ENCODE measurements around the gene REPS1.

Gene REPS1

GRCh38 chr6:138972226-138972665, 15.8 kb downstream of the REPS1 start:
- ChIA-PET POLR2A (ENCODE audit: low non-redundant PET) (no interaction called here), CTCF (interaction anchor here (1.0 kb wide), 1 partner anchor 156 kb away, joined by 3 read pairs; no protein-coding TSS in a partner anchor)
- no peak for TF ChIP-seq CTCF (conservative IDR thresholded peaks at IDR 0.05; ENCODE audit: low read depth)
- no peak for DNase-seq (ENCODE audit: low spot score)
- H3K27ac ChIP-seq = no peak overlapping the region

GRCh38 chr6:138971601-138972000, 16.5 kb downstream of the REPS1 start:
- DNase-seq (ENCODE audit: low spot score) = no peak
- H3K27ac ChIP-seq = no peak overlapping the region; the same call in 1 of the 2 replicates
- no peak for TF ChIP-seq CTCF (conservative IDR thresholded peaks at IDR 0.05; ENCODE audit: low read depth)
- ChIA-PET POLR2A (ENCODE audit: low non-redundant PET) (no interaction called here), CTCF (interaction anchor here (1.0 kb wide), 1 partner anchor 155 kb away, joined by 3 read pairs; no protein-coding TSS in a partner anchor)

- peak overlapping the region; percentile 74 for H3K27ac ChIP-seq
- peak; percentile 85 for DNase-seq (ENCODE audit: low spot score)
- no peak for TF ChIP-seq CTCF (conservative IDR thresholded peaks at IDR 0.05; ENCODE audit: low read depth)
- POLR2A ChIA-PET (ENCODE audit: low non-redundant PET) = no interaction called here
- CTCF ChIA-PET = no interaction called here
These were observed 17.1 kb downstream of the REPS1 start for GRCh38 chr6:138970856-138971425.

GRCh38 chr6:138970159-138970558, 17.9 kb downstream of the REPS1 start:
- DNase-seq (ENCODE audit: low spot score) = no peak
- H3K27ac ChIP-seq = peak overlapping the region; percentile 74
- POLR2A ChIA-PET (ENCODE audit: low non-redundant PET) = no interaction called here
- CTCF ChIA-PET = interaction anchor here (0.6 kb wide), 1 partner anchor 153 kb away, joined by 3 read pairs; no protein-coding TSS in a partner anchor
- no peak for TF ChIP-seq CTCF (conservative IDR thresholded peaks at IDR 0.05; ENCODE audit: low read depth)

- no peak overlapping the region for H3K27ac ChIP-seq
- CTCF ChIA-PET = no interaction called here
These were observed 21.2 kb downstream of the REPS1 start for GRCh38 chr6:138966870-138967269.

GRCh38 chr6:138965971-138966370, 22.1 kb downstream of the REPS1 start:
- DNase-seq (ENCODE audit: low spot score) = no peak
- TF ChIP-seq CTCF (conservative IDR thresholded peaks at IDR 0.05; ENCODE audit: low read depth) = no peak
- no peak overlapping the region for H3K27ac ChIP-seq
- ChIA-PET POLR2A (ENCODE audit: low non-redundant PET) (no interaction called here), CTCF (interaction anchor here (0.6 to 0.7 kb wide), 2 partner anchors 53 to 479 kb away, joined by 3 to 8 read pairs; no protein-coding TSS in a partner anchor)

More at GRCh38 chr6:138966870-138967269, 21.2 kb downstream of the REPS1 start:
- TF ChIP-seq CTCF (conservative IDR thresholded peaks at IDR 0.05; ENCODE audit: low read depth) = no peak
- no peak for DNase-seq (ENCODE audit: low spot score)
- POLR2A ChIA-PET (ENCODE audit: low non-redundant PET) = no interaction called here
